ENCODE results near the gene TBC1D22B. TPM values are rescaled to one million over a fixed set of nuclear protein-coding genes. Genes with fewer than 3 reads are reported as not detected.

The TBC1D22B gene
- polyA plus RNA-seq, 3 donors: 3.9 to 5.0 (median 4.9) TPM

- Histone ChIP-seq H3K27me3 (ENCODE audit: control insufficient read depth in 2 of 2, insufficient read depth in 2 of 2, low read length in 2 of 2) (no peaks in the 10 kb centered on the region), H3K4me2 (replicated peaks; ENCODE audit: extremely low read depth, low read length, poor library complexity, severe bottlenecking) (no peak overlapping the region), H3K9me3 (replicated peaks in 1 of 2; ENCODE audit: control insufficient read depth in 1 of 2, insufficient read depth in 1 of 2, low read length in 2 of 2) (no peaks in the 10 kb centered on the region), H3K36me3 (replicated peaks in 1 of 2; ENCODE audit: control insufficient read depth in 1 of 2, insufficient read depth in 2 of 2, low read length in 2 of 2) (no peaks in the 10 kb centered on the region), H3K79me2 (ENCODE audit: insufficient read depth, low read length) (no peaks in the 10 kb centered on the region), H4K20me1 (ENCODE audit: insufficient read depth, low read length) (no peaks in the 10 kb centered on the region), H3K27ac (ENCODE audit: low read depth in 1 of 2, low read length in 2 of 2) (no peak overlapping the region), H3K4me3 (replicated peaks in 1 of 3; ENCODE audit: low read depth in 2 of 3, low read length in 3 of 3) (no peak overlapping the region), H3K4me1 (ENCODE audit: control insufficient read depth in 1 of 2, insufficient read depth in 2 of 2, low read length in 2 of 2) (peaks cover 22 to 24% of the 10 kb centered on the region in 2 donors), H3K9ac (ENCODE audit: insufficient read depth, low read length, poor library complexity, severe bottlenecking) (no peak overlapping the region), H2AFZ (ENCODE audit: insufficient read depth, low read depth, low read length, poor library complexity, severe bottlenecking) (no peak overlapping the region)
- WGBS (ENCODE audit: insufficient coverage): 95% methylated on average over 7 of the region's 12 CpGs
- Mint-ChIP-seq H3K4me3 (no peak overlapping the region), H3K27me3 (ENCODE audit: low read depth in 3 of 3) (peaks cover 0 to 5% (median 0%) of the 10 kb centered on the region in 3 donors), H3K9me3 (no peaks in the 10 kb centered on the region), H3K27ac (peak overlapping the region in 2 of 7 donors; percentile 8 to 59), H3K36me3 (peaks cover 0 to 3% of the 10 kb centered on the region in 2 donors), H3K4me1 (peaks cover 42% of the 10 kb centered on the region)
- TF ChIP-seq, protein P1, sequence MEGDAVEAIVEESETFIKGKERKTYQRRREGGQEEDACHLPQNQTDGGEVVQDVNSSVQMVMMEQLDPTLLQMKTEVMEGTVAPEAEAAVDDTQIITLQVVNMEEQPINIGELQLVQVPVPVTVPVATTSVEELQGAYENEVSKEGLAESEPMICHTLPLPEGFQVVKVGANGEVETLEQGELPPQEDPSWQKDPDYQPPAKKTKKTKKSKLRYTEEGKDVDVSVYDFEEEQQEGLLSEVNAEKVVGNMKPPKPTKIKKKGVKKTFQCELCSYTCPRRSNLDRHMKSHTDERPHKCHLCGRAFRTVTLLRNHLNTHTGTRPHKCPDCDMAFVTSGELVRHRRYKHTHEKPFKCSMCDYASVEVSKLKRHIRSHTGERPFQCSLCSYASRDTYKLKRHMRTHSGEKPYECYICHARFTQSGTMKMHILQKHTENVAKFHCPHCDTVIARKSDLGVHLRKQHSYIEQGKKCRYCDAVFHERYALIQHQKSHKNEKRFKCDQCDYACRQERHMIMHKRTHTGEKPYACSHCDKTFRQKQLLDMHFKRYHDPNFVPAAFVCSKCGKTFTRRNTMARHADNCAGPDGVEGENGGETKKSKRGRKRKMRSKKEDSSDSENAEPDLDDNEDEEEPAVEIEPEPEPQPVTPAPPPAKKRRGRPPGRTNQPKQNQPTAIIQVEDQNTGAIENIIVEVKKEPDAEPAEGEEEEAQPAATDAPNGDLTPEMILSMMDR (IDR thresholded peaks at IDR 0.05): no peak
- no peak for DNase-seq
- intact Hi-C loops (cut with micrococcal nuclease): loop anchor here (1.0 to 10.0 kb wide), 8 partner anchors 37 to 443 kb away; partner anchors contain the start of genes C6orf89 (in 2 of the 2) and PIM1 (in 1 of the 2)
Measured at GRCh38 chr6:37209461-37210205, 47.9 kb upstream of the TBC1D22B start.

- WGBS (ENCODE audit: insufficient coverage): 69% methylated on average over 2 of the region's 7 CpGs
- Mint-ChIP-seq H3K27ac (peak overlapping the region in 1 of 7 donors; percentile 68), H3K36me3 (peaks cover 0 to 3% of the 10 kb centered on the region in 2 donors), H3K27me3 (ENCODE audit: low read depth in 3 of 3) (peaks cover 0 to 1% (median 0%) of the 10 kb centered on the region in 3 donors), H3K9me3 (no peaks in the 10 kb centered on the region), H3K4me3 (no peak overlapping the region), H3K4me1 (peaks cover 41% of the 10 kb centered on the region)
- H3K27ac ChIP-seq (ENCODE audit: low read depth in 1 of 2, low read length in 2 of 2): no peak overlapping the region
- H3K79me2 ChIP-seq (ENCODE audit: insufficient read depth, low read length): no peaks in the 10 kb centered on the region
- H3K36me3 ChIP-seq (replicated peaks in 1 of 2; ENCODE audit: control insufficient read depth in 1 of 2, insufficient read depth in 2 of 2, low read length in 2 of 2): no peaks in the 10 kb centered on the region
- H3K9ac ChIP-seq (ENCODE audit: insufficient read depth, low read length, poor library complexity, severe bottlenecking): no peak overlapping the region
- no peak overlapping the region for H2AFZ ChIP-seq (ENCODE audit: insufficient read depth, low read depth, low read length, poor library complexity, severe bottlenecking)
- no peaks in the 10 kb centered on the region for H3K9me3 ChIP-seq (replicated peaks in 1 of 2; ENCODE audit: control insufficient read depth in 1 of 2, insufficient read depth in 1 of 2, low read length in 2 of 2)
- TF ChIP-seq, protein P1 (IDR thresholded peaks at IDR 0.05): peak; percentile 93
- H4K20me1 ChIP-seq (ENCODE audit: insufficient read depth, low read length): no peaks in the 10 kb centered on the region
- H3K4me3 ChIP-seq (replicated peaks in 1 of 3; ENCODE audit: low read depth in 2 of 3, low read length in 3 of 3): no peak overlapping the region
- no peaks in the 10 kb centered on the region for H3K27me3 ChIP-seq (ENCODE audit: control insufficient read depth in 2 of 2, insufficient read depth in 2 of 2, low read length in 2 of 2)
- DNase-seq: peak; percentile 63 to 82 (median 73)
- no peak overlapping the region for H3K4me2 ChIP-seq (replicated peaks; ENCODE audit: extremely low read depth, low read length, poor library complexity, severe bottlenecking)
- intact Hi-C loops (cut with micrococcal nuclease): loop anchor here (1.0 to 10.0 kb wide), 5 partner anchors 156 to 444 kb away; partner anchors contain the start of gene C6orf89 (in 2 of the 2)
- H3K4me1 ChIP-seq (ENCODE audit: control insufficient read depth in 1 of 2, insufficient read depth in 2 of 2, low read length in 2 of 2): peaks cover 19% of the 10 kb centered on the region in 2 donors
Measured at GRCh38 chr6:37210313-37210968, 47.1 kb upstream of the TBC1D22B start.
